Stomach smooth muscle (tissue), 2 donors: ENCODE measurements around the gene AIF1.
A peak's percentile ranks its signal among the peaks of the same experiment; 100 is the strongest.

Experiments used
- H3K27ac ChIP-seq: one replicate; pipeline ENCODE4 v1.7.0; 2013; ENCODE audit warnings: mild to moderate bottlenecking, low read length, inconsistent platforms
- H3K27me3 ChIP-seq, 2 donors: one replicate each; pipeline ENCODE4 v1.7.0; 2013; ENCODE audit warnings: low read length in 2 of 2; ENCODE audit not compliant: insufficient read depth in 2 of 2, control insufficient read depth in 1 of 2
- H3K36me3 ChIP-seq, 2 donors: one replicate each; pipeline ENCODE4 v1.7.0; 2013; ENCODE audit warnings: low read length in 2 of 2; ENCODE audit not compliant: control insufficient read depth in 2 of 2, insufficient read depth in 2 of 2
- H3K4me1 ChIP-seq: one replicate; pipeline ENCODE4 v1.7.0; 2013; ENCODE audit warnings: low read length; ENCODE audit not compliant: control insufficient read depth, insufficient read depth
- H3K4me3 ChIP-seq, 2 donors: one replicate each; pipeline ENCODE4 v1.7.0; 2013; ENCODE audit warnings: low read length in 2 of 2
- H3K9ac ChIP-seq, 2 donors: one replicate each; pipeline ENCODE4 v1.7.0; 2013; ENCODE audit warnings: low read length in 2 of 2, mild to moderate bottlenecking in 1 of 2
- H3K9me3 ChIP-seq, 2 donors: one replicate each; pipeline ENCODE4 v1.7.0; 2013; ENCODE audit warnings: low read length in 2 of 2; ENCODE audit not compliant: control insufficient read depth in 2 of 2
- donor health status: healthy.
- donor health status: Pancreatic carcinoma.

The AIF1 gene

GRCh38 chr6:31661262-31662123, 46.5 kb downstream of the AIF1 start:
- Histone ChIP-seq H3K4me1 (peaks cover 59% of the 10 kb centered on the region), H3K4me3 (peak overlapping the region; percentile 96 to 97)

DNA sequence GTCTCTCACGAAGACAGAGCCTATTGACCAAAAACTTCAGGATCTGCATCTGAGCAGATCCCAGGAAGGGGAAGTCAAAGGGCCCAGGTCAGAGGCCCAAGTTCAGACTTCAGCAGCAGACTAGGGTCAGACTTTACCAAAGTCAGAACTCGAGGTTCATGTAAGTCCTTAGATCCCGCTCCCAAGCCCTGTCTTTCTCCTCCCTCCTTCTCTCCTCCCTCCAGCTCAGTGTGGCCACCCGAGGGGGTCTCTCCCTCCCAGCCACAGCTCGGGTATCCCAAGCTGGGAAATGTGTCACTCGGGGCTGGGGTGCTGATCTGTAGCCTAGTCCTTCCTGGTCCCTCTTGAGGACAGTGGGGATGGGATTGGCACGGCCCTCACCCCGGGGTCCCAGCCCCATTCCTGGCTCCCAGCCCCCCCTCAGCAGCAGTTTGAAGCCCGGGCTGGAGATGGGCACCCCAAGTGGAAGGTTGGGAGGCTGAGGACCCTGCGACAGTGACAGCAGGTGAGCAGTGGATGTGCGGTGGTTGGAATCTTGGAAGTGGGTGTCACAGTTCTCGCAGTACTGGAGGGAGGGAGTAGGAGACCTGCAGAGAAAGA, 47.2 kb downstream of the AIF1 start:
- Histone ChIP-seq H3K4me1 (peaks cover 67% of the 10 kb centered on the region), H3K9ac (no peak overlapping the region), H3K27me3 (no peaks in the 10 kb centered on the region), H3K9me3 (no peaks in the 10 kb centered on the region), H3K27ac (no peak overlapping the region), H3K4me3 (no peak overlapping the region), H3K36me3 (peaks cover 0 to 14% of the 10 kb centered on the region in 2 donors)

More at GRCh38 chr6:31661262-31662123, 46.5 kb downstream of the AIF1 start:
- Histone ChIP-seq H3K27ac (peak overlapping the region; percentile 87), H3K27me3 (no peaks in the 10 kb centered on the region), H3K9ac (peak overlapping the region; percentile 93 to 98), H3K9me3 (no peaks in the 10 kb centered on the region), H3K36me3 (peaks cover 0 to 17% of the 10 kb centered on the region in 2 donors)

GRCh38 chr6:31663126-31663960, 48.3 kb downstream of the AIF1 start:
- Histone ChIP-seq H3K36me3 (peaks cover 10 to 19% of the 10 kb centered on the region in 2 donors), H3K4me3 (peak overlapping the region; percentile 83 to 95), H3K9ac (peak overlapping the region; percentile 94 to 95), H3K27me3 (no peaks in the 10 kb centered on the region), H3K27ac (peak overlapping the region; percentile 97), H3K4me1 (peaks cover 63% of the 10 kb centered on the region), H3K9me3 (no peaks in the 10 kb centered on the region)

- H3K9me3 ChIP-seq: no peaks in the 10 kb centered on the region
- peak overlapping the region; percentile 83 to 95 for H3K4me3 ChIP-seq
- H3K9ac ChIP-seq: peak overlapping the region; percentile 94 to 95
- peaks cover 58% of the 10 kb centered on the region for H3K4me1 ChIP-seq
- peak overlapping the region; percentile 97 for H3K27ac ChIP-seq
- peaks cover 18 to 27% of the 10 kb centered on the region in 2 donors for H3K36me3 ChIP-seq
- H3K27me3 ChIP-seq: no peaks in the 10 kb centered on the region
Measured at GRCh38 chr6:31663961-31664789, 49.1 kb downstream of the AIF1 start.

GRCh38 chr6:31664790-31665500, 49.9 kb downstream of the AIF1 start, which contains the start of gene GPANK1:
Gene GPANK1, minus strand, starts transcription at chr6:31664997. Its CDS starts 519 bp downstream, at chr6:31664478.
- H3K27me3 ChIP-seq: no peaks in the 10 kb centered on the region
- peak within 1 kb of the TSS; percentile 97 for H3K27ac ChIP-seq
- peaks cover 50% of the 10 kb centered on the region for H3K4me1 ChIP-seq
- H3K9me3 ChIP-seq: no peaks in the 10 kb centered on the region
- H3K36me3 ChIP-seq: peaks cover 22 to 34% of the 10 kb centered on the region in 2 donors
- H3K9ac ChIP-seq: peak within 1 kb of the TSS; percentile 94 to 95
- H3K4me3 ChIP-seq: peak within 1 kb of the TSS; percentile 83 to 95

GRCh38 chr6:31665501-31666336, 50.7 kb downstream of the AIF1 start, which contains the start of gene CSNK2B:
Gene CSNK2B, plus strand, starts transcription at chr6:31666080. Its CDS starts 752 bp downstream, at chr6:31666832.
- no peaks in the 10 kb centered on the region for H3K27me3 ChIP-seq
- peak within 1 kb of the TSS; percentile 93 to 95 for H3K4me3 ChIP-seq
- H3K4me1 ChIP-seq: peaks cover 46% of the 10 kb centered on the region
- peak within 1 kb of the TSS; percentile 97 for H3K27ac ChIP-seq
- H3K36me3 ChIP-seq: peaks cover 28 to 42% of the 10 kb centered on the region in 2 donors
- no peaks in the 10 kb centered on the region for H3K9me3 ChIP-seq
- peak within 1 kb of the TSS; percentile 94 to 95 for H3K9ac ChIP-seq

- H3K27me3 ChIP-seq: no peaks in the 10 kb centered on the region
- H3K9me3 ChIP-seq: no peaks in the 10 kb centered on the region
- peak overlapping the region; percentile 94 to 95 for H3K9ac ChIP-seq
- H3K27ac ChIP-seq: peak overlapping the region; percentile 97
- H3K36me3 ChIP-seq: peaks cover 34 to 49% of the 10 kb centered on the region in 2 donors
- peaks cover 40% of the 10 kb centered on the region for H3K4me1 ChIP-seq
- peak overlapping the region; percentile 93 to 95 for H3K4me3 ChIP-seq
Measured at GRCh38 chr6:31666337-31666965, 51.4 kb downstream of the AIF1 start.
